ENCODE data around the gene EXD3. TPM values are rescaled to one million over a fixed set of nuclear protein-coding genes. Genes with fewer than 3 reads are reported as not detected.
A peak's percentile ranks its signal among the peaks of the same experiment; 100 is the strongest.

Gene EXD3
- total RNA-seq, 2 donors from 2014 or later, result 5.9 to 6.0 TPM

- Histone ChIP-seq H3K4me3 (no peak overlapping the region), H3K27me3 (no peaks in the 10 kb centered on the region), H3K9me3 (peaks cover 0 to 11% of the 10 kb centered on the region in 2 donors), H3K36me3 (no peaks in the 10 kb centered on the region), H3K4me1 (peaks cover 0 to 8% of the 10 kb centered on the region in 2 donors), H3K27ac (peak overlapping the region in 1 of 2 donors; percentile 39)
- DNase-seq (ENCODE audit: low spot score), result no peak
- no peak for TF ChIP-seq CTCF (IDR thresholded peaks at IDR 0.05)
Measured at GRCh38 chr9:137367506-137368430, 55.2 kb downstream of the EXD3 start.

- H3K27ac ChIP-seq, result no peak overlapping the region
- no peak for TF ChIP-seq CTCF (IDR thresholded peaks at IDR 0.05)
- no peak for DNase-seq (ENCODE audit: low spot score)
- no peaks in the 10 kb centered on the region for H3K27me3 ChIP-seq
- H3K36me3 ChIP-seq, result no peaks in the 10 kb centered on the region
- no peak overlapping the region for H3K4me3 ChIP-seq
- H3K9me3 ChIP-seq, result peaks cover 0 to 15% of the 10 kb centered on the region in 2 donors
- H3K4me1 ChIP-seq, result peaks cover 0 to 8% of the 10 kb centered on the region in 2 donors
Measured at GRCh38 chr9:137366891-137367381, 56.0 kb downstream of the EXD3 start.

- H3K4me1 ChIP-seq, result peaks cover 0 to 8% of the 10 kb centered on the region in 2 donors
- H3K27ac ChIP-seq, result no peak overlapping the region
Measured at GRCh38 chr9:137366445-137366810, 56.5 kb downstream of the EXD3 start.

GRCh38 chr9:137365552-137366444 is 57.2 kb downstream of the EXD3 start:
- no peak overlapping the region for H3K4me3 ChIP-seq
- peaks cover 0 to 8% of the 10 kb centered on the region in 2 donors for H3K4me1 ChIP-seq
- no peak overlapping the region for H3K27ac ChIP-seq
- no peak for TF ChIP-seq CTCF (IDR thresholded peaks at IDR 0.05)
- no peaks in the 10 kb centered on the region for H3K27me3 ChIP-seq
- H3K9me3 ChIP-seq, result peaks cover 0 to 19% of the 10 kb centered on the region in 2 donors
- no peak for DNase-seq (ENCODE audit: low spot score)
- no peaks in the 10 kb centered on the region for H3K36me3 ChIP-seq

More at GRCh38 chr9:137366445-137366810, 56.5 kb downstream of the EXD3 start:
- no peaks in the 10 kb centered on the region for H3K36me3 ChIP-seq
- H3K27me3 ChIP-seq, result no peaks in the 10 kb centered on the region
- no peak overlapping the region for H3K4me3 ChIP-seq
- no peak for TF ChIP-seq CTCF (IDR thresholded peaks at IDR 0.05)
- H3K9me3 ChIP-seq, result peaks cover 0 to 19% of the 10 kb centered on the region in 2 donors
- DNase-seq (ENCODE audit: low spot score), result no peak

GRCh38 chr9:137365056-137365455 is 57.9 kb downstream of the EXD3 start:
- H3K9me3 ChIP-seq, result peaks cover 0 to 19% of the 10 kb centered on the region in 2 donors
- no peaks in the 10 kb centered on the region for H3K36me3 ChIP-seq
- H3K27ac ChIP-seq, result no peak overlapping the region
- H3K4me3 ChIP-seq, result no peak overlapping the region
- TF ChIP-seq CTCF (IDR thresholded peaks at IDR 0.05), result no peak
- no peaks in the 10 kb centered on the region for H3K27me3 ChIP-seq
- DNase-seq (ENCODE audit: low spot score), result no peak
- H3K4me1 ChIP-seq, result peaks cover 0 to 8% of the 10 kb centered on the region in 2 donors

All from right atrium auricular region (tissue), 2 donors.